ENCODE measurements around the gene CDK19.

DNA sequence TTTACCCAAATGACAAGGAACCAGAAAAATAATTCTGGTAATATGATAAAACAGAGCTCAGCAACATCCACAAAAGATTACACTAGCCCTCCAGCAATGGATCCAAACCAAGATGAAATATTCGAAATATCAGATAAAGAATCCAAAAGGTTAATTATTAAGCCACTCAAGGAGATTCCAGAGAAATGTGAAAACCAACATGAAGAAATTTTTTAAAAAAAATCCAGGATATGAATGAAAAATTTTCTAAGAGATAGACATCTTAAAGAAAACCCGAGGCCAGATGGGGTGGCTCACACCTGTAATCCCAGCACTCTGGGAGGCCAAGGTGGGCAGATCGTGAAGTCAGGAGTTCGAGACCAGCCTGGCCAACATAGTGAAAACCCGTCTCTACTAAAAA lies 124.4 kb downstream of the CDK19 start:
- TF ChIP-seq, protein P1, sequence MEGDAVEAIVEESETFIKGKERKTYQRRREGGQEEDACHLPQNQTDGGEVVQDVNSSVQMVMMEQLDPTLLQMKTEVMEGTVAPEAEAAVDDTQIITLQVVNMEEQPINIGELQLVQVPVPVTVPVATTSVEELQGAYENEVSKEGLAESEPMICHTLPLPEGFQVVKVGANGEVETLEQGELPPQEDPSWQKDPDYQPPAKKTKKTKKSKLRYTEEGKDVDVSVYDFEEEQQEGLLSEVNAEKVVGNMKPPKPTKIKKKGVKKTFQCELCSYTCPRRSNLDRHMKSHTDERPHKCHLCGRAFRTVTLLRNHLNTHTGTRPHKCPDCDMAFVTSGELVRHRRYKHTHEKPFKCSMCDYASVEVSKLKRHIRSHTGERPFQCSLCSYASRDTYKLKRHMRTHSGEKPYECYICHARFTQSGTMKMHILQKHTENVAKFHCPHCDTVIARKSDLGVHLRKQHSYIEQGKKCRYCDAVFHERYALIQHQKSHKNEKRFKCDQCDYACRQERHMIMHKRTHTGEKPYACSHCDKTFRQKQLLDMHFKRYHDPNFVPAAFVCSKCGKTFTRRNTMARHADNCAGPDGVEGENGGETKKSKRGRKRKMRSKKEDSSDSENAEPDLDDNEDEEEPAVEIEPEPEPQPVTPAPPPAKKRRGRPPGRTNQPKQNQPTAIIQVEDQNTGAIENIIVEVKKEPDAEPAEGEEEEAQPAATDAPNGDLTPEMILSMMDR (IDR thresholded peaks at IDR 0.05; ENCODE audit: low read length): no peak
- no peak for TF ChIP-seq EZH2 (optimal IDR thresholded peaks at IDR 0.05; ENCODE audit: low read depth, low read length)

Data from MM.1S (cell line).